Ovary (tissue), 3 donors: ENCODE data around the gene PPP1CA.

Experiments
- EP300 ChIP-seq: sonication (generic); formaldehyde crosslinking; IDR thresholded peaks from one replicate; pipeline ENCODE4 v1.6.1; 2017; ENCODE audit warnings: antibody characterized with exemption
- POLR2A ChIP-seq: fragments of 450-650 bp; IDR thresholded peaks from one replicate; pipeline ENCODE4 v1.6.1; 2017; ENCODE audit warnings: antibody characterized with exemption, mild to moderate bottlenecking, moderate library complexity
- TF ChIP-seq, protein P1 (sequence below), 3 donors: fragments of 450-650 bp in 2 of 3; fragments of 200-600 bp in 1 of 3; IDR thresholded peaks; one replicate each; pipeline versions ENCODE4 v1.5.1 to v1.8.0; 2016 to 2022; ENCODE audit warnings: antibody characterized with exemption in 3 of 3, mild to moderate bottlenecking in 1 of 3
- donor health status: DM: no; HTN: no; CAD: no.

- TF ChIP-seq, protein P1, sequence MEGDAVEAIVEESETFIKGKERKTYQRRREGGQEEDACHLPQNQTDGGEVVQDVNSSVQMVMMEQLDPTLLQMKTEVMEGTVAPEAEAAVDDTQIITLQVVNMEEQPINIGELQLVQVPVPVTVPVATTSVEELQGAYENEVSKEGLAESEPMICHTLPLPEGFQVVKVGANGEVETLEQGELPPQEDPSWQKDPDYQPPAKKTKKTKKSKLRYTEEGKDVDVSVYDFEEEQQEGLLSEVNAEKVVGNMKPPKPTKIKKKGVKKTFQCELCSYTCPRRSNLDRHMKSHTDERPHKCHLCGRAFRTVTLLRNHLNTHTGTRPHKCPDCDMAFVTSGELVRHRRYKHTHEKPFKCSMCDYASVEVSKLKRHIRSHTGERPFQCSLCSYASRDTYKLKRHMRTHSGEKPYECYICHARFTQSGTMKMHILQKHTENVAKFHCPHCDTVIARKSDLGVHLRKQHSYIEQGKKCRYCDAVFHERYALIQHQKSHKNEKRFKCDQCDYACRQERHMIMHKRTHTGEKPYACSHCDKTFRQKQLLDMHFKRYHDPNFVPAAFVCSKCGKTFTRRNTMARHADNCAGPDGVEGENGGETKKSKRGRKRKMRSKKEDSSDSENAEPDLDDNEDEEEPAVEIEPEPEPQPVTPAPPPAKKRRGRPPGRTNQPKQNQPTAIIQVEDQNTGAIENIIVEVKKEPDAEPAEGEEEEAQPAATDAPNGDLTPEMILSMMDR (IDR thresholded peaks at IDR 0.05) = no peak
- TF ChIP-seq EP300 = no peak
- TF ChIP-seq POLR2A = no peak
These were observed 28.1 kb upstream of the PPP1CA start for GRCh38 chr11:67429722-67430121.
